ENCODE data around the gene USP14. TPM values are rescaled to one million over a fixed set of nuclear protein-coding genes. Genes with fewer than 3 reads are reported as not detected.

Gene USP14
- total RNA-seq, 4 donors from 2014 or later, result 17.1 to 66.0 (median 20.3) TPM

DNA sequence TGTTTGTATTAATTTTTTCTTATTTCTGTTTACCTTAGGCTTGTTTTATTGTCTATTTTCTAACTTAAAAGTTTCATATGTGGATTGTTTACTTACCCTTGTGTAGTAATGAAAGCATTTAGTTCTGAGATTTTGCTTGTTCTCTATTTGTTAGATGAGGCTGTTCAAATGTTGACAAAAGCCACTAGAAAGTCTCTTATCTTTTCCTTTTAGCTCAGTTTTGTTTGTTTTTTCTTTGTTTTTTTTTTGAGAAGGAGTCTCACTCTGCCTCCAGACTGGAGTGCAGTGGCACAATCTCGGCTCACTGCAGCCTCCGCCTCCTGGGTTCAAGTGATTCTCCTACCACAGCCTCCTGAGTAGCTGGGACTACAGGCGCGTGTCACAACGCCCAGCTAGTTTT lies 30.9 kb downstream of the USP14 start:
- no peaks in the 10 kb centered on the region for H3K9me3 ChIP-seq
- no peaks in the 10 kb centered on the region for H3K4me1 ChIP-seq
- no peak overlapping the region for H3K4me3 ChIP-seq
- H3K27me3 ChIP-seq, result no peaks in the 10 kb centered on the region
- TF ChIP-seq, protein P1, sequence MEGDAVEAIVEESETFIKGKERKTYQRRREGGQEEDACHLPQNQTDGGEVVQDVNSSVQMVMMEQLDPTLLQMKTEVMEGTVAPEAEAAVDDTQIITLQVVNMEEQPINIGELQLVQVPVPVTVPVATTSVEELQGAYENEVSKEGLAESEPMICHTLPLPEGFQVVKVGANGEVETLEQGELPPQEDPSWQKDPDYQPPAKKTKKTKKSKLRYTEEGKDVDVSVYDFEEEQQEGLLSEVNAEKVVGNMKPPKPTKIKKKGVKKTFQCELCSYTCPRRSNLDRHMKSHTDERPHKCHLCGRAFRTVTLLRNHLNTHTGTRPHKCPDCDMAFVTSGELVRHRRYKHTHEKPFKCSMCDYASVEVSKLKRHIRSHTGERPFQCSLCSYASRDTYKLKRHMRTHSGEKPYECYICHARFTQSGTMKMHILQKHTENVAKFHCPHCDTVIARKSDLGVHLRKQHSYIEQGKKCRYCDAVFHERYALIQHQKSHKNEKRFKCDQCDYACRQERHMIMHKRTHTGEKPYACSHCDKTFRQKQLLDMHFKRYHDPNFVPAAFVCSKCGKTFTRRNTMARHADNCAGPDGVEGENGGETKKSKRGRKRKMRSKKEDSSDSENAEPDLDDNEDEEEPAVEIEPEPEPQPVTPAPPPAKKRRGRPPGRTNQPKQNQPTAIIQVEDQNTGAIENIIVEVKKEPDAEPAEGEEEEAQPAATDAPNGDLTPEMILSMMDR (IDR thresholded peaks at IDR 0.05), result no peak
- TF ChIP-seq POLR2A (IDR thresholded peaks at IDR 0.05), result no peak
- H3K36me3 ChIP-seq, result peaks cover 0 to 11% (median 0%) of the 10 kb centered on the region in 3 donors
- no peak overlapping the region for H3K27ac ChIP-seq
- DNase-seq, result no peak

DNA sequence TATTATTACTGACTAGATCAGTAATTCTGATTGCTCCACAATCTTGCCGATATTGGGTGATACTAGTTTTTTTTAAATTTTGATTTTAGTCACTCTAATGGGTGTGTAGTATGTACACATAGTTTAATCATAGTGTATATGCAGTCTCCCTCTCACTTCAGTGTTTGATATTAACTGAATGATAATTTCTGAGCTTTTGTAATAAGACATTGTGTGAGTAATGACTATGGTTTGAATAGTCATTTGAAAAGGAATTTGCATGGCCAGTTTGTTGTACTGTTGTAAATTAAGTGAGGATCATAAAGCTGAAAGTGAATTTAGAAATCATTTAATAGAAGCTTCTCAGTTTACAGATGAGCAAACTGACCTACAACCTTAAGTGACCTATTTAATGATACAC lies 33.4 kb downstream of the USP14 start:
- TF ChIP-seq, protein P1 (IDR thresholded peaks at IDR 0.05), result no peak

DNA sequence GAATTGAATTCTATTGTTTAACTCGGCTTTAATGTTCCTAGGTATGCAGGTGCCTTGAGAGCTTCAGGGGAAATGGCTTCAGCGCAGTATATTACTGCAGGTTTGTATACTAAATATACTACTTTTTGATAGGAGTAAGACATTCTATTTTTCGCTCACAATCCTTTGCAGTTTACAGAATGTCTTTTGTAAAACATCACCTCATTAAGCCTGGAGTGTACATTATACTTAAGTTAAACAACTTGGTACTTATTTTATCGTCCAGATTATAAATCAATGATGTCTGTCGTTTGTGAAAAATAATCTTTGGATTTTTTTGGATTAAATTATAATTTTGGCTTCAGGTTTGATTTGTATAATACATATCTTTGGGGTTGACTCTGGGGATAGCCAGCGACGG lies 34.4 kb downstream of the USP14 start:
- DNase-seq, result no peak
- Histone ChIP-seq H3K4me1 (no peaks in the 10 kb centered on the region), H3K27me3 (no peaks in the 10 kb centered on the region), H3K36me3 (peaks cover 0 to 12% (median 0%) of the 10 kb centered on the region in 3 donors), H3K27ac (no peak overlapping the region), H3K4me3 (no peak overlapping the region), H3K9me3 (no peaks in the 10 kb centered on the region)
- TF ChIP-seq POLR2A (IDR thresholded peaks at IDR 0.05), result no peak
- TF ChIP-seq, protein P1 (IDR thresholded peaks at IDR 0.05), result no peak

More for the DNA sequence above, 33.4 kb downstream of the USP14 start:
- Histone ChIP-seq H3K4me1 (no peaks in the 10 kb centered on the region), H3K4me3 (no peak overlapping the region), H3K27ac (no peak overlapping the region), H3K9me3 (no peaks in the 10 kb centered on the region), H3K27me3 (no peaks in the 10 kb centered on the region), H3K36me3 (peaks cover 0 to 2% (median 0%) of the 10 kb centered on the region in 3 donors)
- DNase-seq, result no peak

DNA sequence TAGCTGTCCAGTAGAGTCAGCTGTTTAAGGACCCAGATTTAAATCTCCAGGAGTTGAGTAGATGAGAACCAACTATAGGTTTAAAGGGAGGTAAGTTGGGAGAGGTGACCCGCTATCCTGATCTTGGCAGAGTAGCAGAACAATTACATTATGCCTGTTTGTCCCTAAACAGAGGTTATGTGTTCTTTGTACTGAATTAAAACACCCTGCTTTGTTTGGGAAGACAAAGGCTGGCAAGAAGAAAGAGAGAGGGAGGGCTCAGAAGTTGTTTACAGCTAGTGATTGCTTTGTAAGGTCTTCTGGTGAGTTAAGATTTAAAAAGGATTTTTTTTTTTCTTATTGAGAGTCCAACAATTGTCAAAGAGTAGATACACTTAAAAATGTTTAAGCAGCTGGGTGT lies 37.3 kb downstream of the USP14 start:
- Histone ChIP-seq H3K27me3 (no peaks in the 10 kb centered on the region), H3K36me3 (peaks cover 0 to 40% (median 0%) of the 10 kb centered on the region in 3 donors), H3K4me3 (no peak overlapping the region), H3K27ac (no peak overlapping the region), H3K4me1 (no peaks in the 10 kb centered on the region), H3K9me3 (no peaks in the 10 kb centered on the region)
- no peak for DNase-seq
- TF ChIP-seq, protein P1 (IDR thresholded peaks at IDR 0.05), result no peak
- TF ChIP-seq POLR2A (IDR thresholded peaks at IDR 0.05), result no peak

DNA sequence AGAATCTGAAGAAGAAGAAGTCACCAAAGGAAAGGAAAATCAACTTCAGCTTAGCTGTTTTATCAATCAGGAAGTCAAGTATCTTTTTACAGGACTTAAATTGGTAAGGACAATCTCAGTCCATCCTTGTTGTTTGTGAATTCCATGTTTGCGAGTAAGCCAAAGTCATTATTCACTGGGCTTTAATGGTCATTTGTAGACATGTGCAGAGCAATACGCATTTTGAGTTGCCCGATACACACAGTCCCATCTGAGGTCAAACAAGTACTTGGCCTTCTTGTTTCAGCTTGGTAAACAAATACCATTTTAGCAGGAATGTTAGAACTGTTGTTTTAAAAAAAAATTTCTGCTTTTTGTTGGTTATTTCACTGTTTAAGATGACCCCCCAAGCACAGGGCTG lies 40.9 kb downstream of the USP14 start:
- Histone ChIP-seq H3K27ac (no peak overlapping the region), H3K27me3 (no peaks in the 10 kb centered on the region), H3K4me3 (no peak overlapping the region), H3K9me3 (no peaks in the 10 kb centered on the region), H3K36me3 (peaks cover 0 to 60% (median 0%) of the 10 kb centered on the region in 3 donors), H3K4me1 (no peaks in the 10 kb centered on the region)
- no peak for TF ChIP-seq POLR2A (IDR thresholded peaks at IDR 0.05)
- TF ChIP-seq, protein P1 (IDR thresholded peaks at IDR 0.05), result no peak
- DNase-seq, result no peak

DNA sequence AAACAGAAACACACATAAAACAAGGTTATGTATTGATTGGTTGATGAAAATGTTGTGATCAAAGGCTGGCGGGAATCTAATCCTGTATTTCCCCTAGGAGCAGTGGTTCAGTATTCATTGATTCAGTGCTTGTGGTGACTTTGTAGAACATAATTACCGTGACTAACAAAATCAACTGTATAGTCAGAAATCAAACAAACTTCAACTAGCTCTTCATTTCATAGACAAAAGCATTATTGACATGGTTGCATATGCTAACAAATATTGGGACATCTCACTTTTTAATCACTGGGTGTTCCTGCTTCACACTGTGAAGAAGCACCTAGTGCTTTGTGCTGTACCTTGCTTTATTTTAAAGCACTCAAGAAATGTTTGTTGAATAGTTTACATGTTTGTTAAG lies 41.4 kb downstream of the USP14 start:
- H3K9me3 ChIP-seq, result no peaks in the 10 kb centered on the region
- no peaks in the 10 kb centered on the region for H3K27me3 ChIP-seq
- no peak for DNase-seq
- H3K4me1 ChIP-seq, result no peaks in the 10 kb centered on the region
- H3K36me3 ChIP-seq, result peaks cover 0 to 66% (median 0%) of the 10 kb centered on the region in 3 donors
- no peak overlapping the region for H3K4me3 ChIP-seq
- TF ChIP-seq, protein P1 (IDR thresholded peaks at IDR 0.05), result no peak
- no peak for TF ChIP-seq POLR2A (IDR thresholded peaks at IDR 0.05)
- H3K27ac ChIP-seq, result no peak overlapping the region
